Pancreas (tissue), 10 donors: Measurements from ENCODE around the gene TMEM271. TPM values are rescaled to one million over a fixed set of nuclear protein-coding genes. Genes with fewer than 3 reads are reported as not detected.

ENCODE experiments used
- ATAC-seq, 4 donors: fragments of 200-7000 bp; cut with Tn5 transposase; one replicate each; pipeline versions ENCODE4 v1.8.0 to v1.9.1; 2020; ENCODE audit warnings: mild to moderate bottlenecking in 4 of 4, moderate library complexity in 4 of 4
- DNase-seq, 6 donors: peaks; one replicate each; pipeline ENCODE4 v3.0.0-alpha.2; 2020
- FAIRE-seq: peaks from 2 replicates; lab custom pipeline; 2012; peaks lifted over from hg19 to GRCh38; lab: Jason Lieb, UNC
- H3K27ac ChIP-seq, 4 donors: fragments of 200-600 bp; sonication (generic); 1 replicate in 3 of 4; 2 replicates in 1 of 4; pipeline versions ENCODE4 v1.5.0 to v1.8.0; 2020
- H3K27me3 ChIP-seq, 4 donors: fragments of 200-600 bp; one replicate each; pipeline ENCODE4 v1.8.0; 2021
- H3K36me3 ChIP-seq, 3 donors: fragments of 200-600 bp; sonication (generic) in 1 of 3; one replicate each; pipeline versions ENCODE4 v1.5.0 to v1.8.0; 2020 to 2021
- H3K4me1 ChIP-seq, 3 donors: fragments of 200-600 bp; one replicate each; pipeline ENCODE4 v1.8.0; 2021
- H3K4me3 ChIP-seq, 4 donors: fragments of 200-600 bp; sonication (generic) in 2 of 4; one replicate each; pipeline versions ENCODE4 v1.5.0 to v1.8.0; 2020 to 2021
- H3K9me3 ChIP-seq, 4 donors: fragments of 200-600 bp; one replicate each; pipeline ENCODE4 v1.8.0; 2021
- WGBS, 2 donors: extraction: QIAGEN DNeasy Blood & Tissue Kit; methylation state at CpG; one replicate each; pipeline ENCODE4 v1.1.7; 2013; 5-methylcytosine and 5-hydroxymethylcytosine counted together
- intact Hi-C, 3 donors: fragments of 100-400 bp; cut with DNase I; formaldehyde crosslinking; loops; one replicate each; pipeline versions ENCODE4 v1.11.1 to v1.14.2; 2022
- polyA plus RNA-seq, 2 donors: library from polyadenylated mRNA; stranded (reverse); fragments of 200-250 nt; gene quantifications; one replicate each; pipeline ENCODE4 v1.2.3, GENCODE V29; 2013
- total RNA-seq, 6 donors: library from RNA; stranded (reverse); fragmentation: NEBNext Ultra II Directional in 4 of 6; extraction: Animal tissue kit (Norgen Biotek cat#: 25700) in 4 of 6; gene quantifications; one replicate each; pipeline versions ENCODE4 v1.2.1 to v1.2.4, GENCODE V29; 2021 to 2023
- TF ChIP-seq, protein P1 (sequence below), 4 donors: fragments of 200-600 bp; sonication (generic) in 3 of 4; IDR thresholded peaks; one replicate each; pipeline versions ENCODE4 v1.5.0 to v1.8.0; 2021; ENCODE audit warnings: antibody characterized with exemption in 4 of 4
- donor health status: healthy with polysubstance abuse.
- donor health status: DM: no; HTN: no; CAD: no; lungs with moderate emphysema.
- donor health status: DM: no; HTN: no; CAD: no.
- donor health status: control.
- donor health status: control.
- donor health status: Bipolar disorder and iron deficiency.
- donor health status: DM: yes; HTN: yes; CAD: no.
- donor health status: DM: no; HTN: no; CAD: no.
- donor health status: DM: no; HTN: no; CAD: no.
- donor health status: DM: yes; HTN: yes; CAD: no.

The TMEM271 gene
- total and polyA plus RNA-seq, 8 donors, result 0.04 to 0.35 (median 0.23) TPM; not detected in 2

DNA sequence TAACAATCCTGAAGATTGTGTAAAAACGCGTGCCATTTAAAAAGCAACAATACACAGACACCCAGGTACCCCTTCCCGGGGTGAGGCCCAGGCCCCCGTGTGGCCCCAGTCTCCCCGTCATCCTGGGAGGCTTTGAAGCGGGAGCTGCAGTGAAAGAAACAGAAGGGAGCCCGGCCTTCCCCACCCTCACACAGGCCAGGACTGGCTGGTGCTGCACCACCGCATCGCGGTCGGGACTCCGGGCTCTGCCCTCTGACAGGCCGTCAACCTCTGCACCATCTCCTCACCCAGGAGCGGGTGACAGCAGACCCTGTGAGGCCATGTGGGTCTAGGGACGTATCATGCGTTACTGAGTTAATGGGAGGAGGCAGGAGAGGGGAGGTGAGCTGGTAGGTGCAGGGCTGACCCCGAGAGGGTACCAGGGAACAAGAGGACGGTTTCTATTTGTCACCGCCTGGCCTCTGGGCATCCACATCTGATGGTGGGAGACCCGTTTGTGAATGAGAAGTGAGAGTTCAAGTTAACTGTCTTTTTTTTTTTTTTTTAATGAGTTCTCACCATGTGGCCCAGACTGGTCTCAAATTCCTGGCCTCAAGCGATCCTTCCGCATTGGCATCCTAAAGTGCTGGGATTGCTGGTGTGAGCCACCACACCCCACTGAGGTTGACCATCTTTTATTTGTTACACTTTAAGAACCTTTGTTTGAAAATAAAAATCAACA lies 49.7 kb downstream of the TMEM271 start:
- Histone ChIP-seq H3K27me3 (no peaks in the 10 kb centered on the region), H3K27ac (no peak overlapping the region), H3K4me1 (no peaks in the 10 kb centered on the region), H3K9me3 (no peaks in the 10 kb centered on the region), H3K4me3 (no peak overlapping the region), H3K36me3 (peaks cover 0 to 50% (median 11%) of the 10 kb centered on the region in 3 donors)
- FAIRE-seq, result no peak
- ATAC-seq, result no peak
- intact Hi-C loops, result no loop called here
- TF ChIP-seq, protein P1, sequence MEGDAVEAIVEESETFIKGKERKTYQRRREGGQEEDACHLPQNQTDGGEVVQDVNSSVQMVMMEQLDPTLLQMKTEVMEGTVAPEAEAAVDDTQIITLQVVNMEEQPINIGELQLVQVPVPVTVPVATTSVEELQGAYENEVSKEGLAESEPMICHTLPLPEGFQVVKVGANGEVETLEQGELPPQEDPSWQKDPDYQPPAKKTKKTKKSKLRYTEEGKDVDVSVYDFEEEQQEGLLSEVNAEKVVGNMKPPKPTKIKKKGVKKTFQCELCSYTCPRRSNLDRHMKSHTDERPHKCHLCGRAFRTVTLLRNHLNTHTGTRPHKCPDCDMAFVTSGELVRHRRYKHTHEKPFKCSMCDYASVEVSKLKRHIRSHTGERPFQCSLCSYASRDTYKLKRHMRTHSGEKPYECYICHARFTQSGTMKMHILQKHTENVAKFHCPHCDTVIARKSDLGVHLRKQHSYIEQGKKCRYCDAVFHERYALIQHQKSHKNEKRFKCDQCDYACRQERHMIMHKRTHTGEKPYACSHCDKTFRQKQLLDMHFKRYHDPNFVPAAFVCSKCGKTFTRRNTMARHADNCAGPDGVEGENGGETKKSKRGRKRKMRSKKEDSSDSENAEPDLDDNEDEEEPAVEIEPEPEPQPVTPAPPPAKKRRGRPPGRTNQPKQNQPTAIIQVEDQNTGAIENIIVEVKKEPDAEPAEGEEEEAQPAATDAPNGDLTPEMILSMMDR (IDR thresholded peaks at IDR 0.05), result no peak
- 92 to 94% methylated on average over 22 of the region's 22 CpGs for WGBS, 2 donors
- DNase-seq, result no peak

DNA sequence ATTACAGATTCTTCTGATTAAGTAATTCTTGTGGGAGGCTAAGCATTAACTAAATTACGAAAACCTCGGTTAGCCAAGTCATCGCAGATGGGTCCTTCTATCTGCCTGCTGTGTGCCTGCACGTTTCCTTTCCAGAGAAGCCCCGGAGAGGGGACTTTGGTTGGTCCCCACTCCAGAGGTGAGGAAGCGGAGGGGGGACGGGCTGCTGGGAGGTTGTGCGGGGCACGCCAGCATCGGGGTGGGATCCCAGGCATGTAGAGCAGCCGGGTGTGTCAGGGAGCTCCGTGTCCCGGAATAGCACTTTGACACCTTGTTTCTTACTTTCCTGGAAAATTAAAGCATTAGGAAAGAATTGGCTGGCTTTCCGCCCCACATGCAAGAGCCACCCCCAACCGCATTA lies 50.4 kb downstream of the TMEM271 start:
- Histone ChIP-seq H3K4me1 (no peaks in the 10 kb centered on the region), H3K4me3 (no peak overlapping the region), H3K27me3 (no peaks in the 10 kb centered on the region), H3K27ac (no peak overlapping the region), H3K9me3 (no peaks in the 10 kb centered on the region), H3K36me3 (peaks cover 0 to 44% (median 11%) of the 10 kb centered on the region in 3 donors)
- intact Hi-C loops, result no loop called here
- 96% methylated on average over 15 of the region's 15 CpGs for WGBS, 2 donors
- TF ChIP-seq, protein P1 (IDR thresholded peaks at IDR 0.05), result no peak
- DNase-seq, result no peak
- FAIRE-seq, result no peak
- ATAC-seq, result no peak

DNA sequence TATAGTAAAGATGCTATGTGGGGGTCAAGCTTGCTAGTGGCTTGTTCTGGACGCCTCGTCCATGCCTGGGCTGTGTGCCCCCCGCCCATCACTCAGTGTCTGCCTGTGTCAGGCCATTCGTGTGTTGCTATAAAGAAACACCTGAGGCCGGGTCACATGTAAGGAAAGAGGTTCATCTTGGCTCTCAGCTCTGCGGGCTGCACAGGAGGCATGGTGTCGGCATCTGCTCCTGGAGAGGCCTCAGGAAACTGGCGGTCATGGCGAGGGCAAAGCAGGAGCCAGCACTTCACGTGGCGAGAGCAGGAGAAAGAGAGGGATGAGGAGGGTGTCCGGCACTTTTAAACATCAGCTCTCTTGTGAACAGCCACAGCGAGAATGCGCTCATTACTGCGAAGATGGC lies 51.9 kb downstream of the TMEM271 start:
- Histone ChIP-seq H3K27me3 (no peaks in the 10 kb centered on the region), H3K4me1 (no peaks in the 10 kb centered on the region), H3K9me3 (no peaks in the 10 kb centered on the region), H3K36me3 (peaks cover 0 to 35% (median 11%) of the 10 kb centered on the region in 3 donors), H3K4me3 (no peak overlapping the region), H3K27ac (no peak overlapping the region)
- no peak for ATAC-seq
- 95 to 96% methylated on average over 15 of the region's 15 CpGs for WGBS, 2 donors
- no peak for FAIRE-seq
- TF ChIP-seq, protein P1 (IDR thresholded peaks at IDR 0.05), result no peak
- DNase-seq, result no peak
- intact Hi-C loops, result no loop called here

Other genes starting within 250 kb of the TMEM271 start
- 10 to 100 TPM in 1 of 6 donors, 1 to 10 TPM in 5; 6.8 to 14.0 (median 8.3) TPM for gene ZNF141, start 238.5 kb downstream of the TMEM271 start, total RNA-seq
- 1 to 10 TPM; 2.8 to 7.3 TPM for gene ZNF141, start 238.5 kb downstream of the TMEM271 start, polyA plus RNA-seq
- gene ZNF721, start 77.1 kb downstream of the TMEM271 start, total RNA-seq, result 10 to 100 TPM; 10.7 to 19.6 (median 13.8) TPM
- gene ZNF721, start 77.1 kb downstream of the TMEM271 start, polyA plus RNA-seq, result 1 to 10 TPM; 7.3 to 10.0 TPM
- 10 to 100 TPM; 15.4 to 32.7 (median 22.6) TPM for gene PIGG, start 77.1 kb downstream of the TMEM271 start, total RNA-seq
- gene PIGG, start 77.1 kb downstream of the TMEM271 start, polyA plus RNA-seq, result 10 to 100 TPM; 42.1 to 47.4 TPM
- 1 to 10 TPM; 1.5 to 6.6 (median 3.0) TPM for gene PDE6B, start 49.3 kb upstream of the TMEM271 start, total RNA-seq
- gene PDE6B, start 49.3 kb upstream of the TMEM271 start, polyA plus RNA-seq, result 1 to 10 TPM in 1 of 2 donors, under 1 TPM in 1; 0.99 to 3.0 TPM
- gene ATP5ME, start 98.0 kb upstream of the TMEM271 start, total RNA-seq, result 100 to 1,000 TPM in 5 of 6 donors, 10 to 100 TPM in 1; 88.4 to 131 (median 111) TPM
- gene ATP5ME, start 98.0 kb upstream of the TMEM271 start, polyA plus RNA-seq, result 100 to 1,000 TPM; 310 to 318 TPM
- 1 to 10 TPM; 4.0 to 9.0 (median 5.2) TPM for gene MYL5, start 98.2 kb upstream of the TMEM271 start, total RNA-seq
- 10 to 100 TPM; 19.4 to 29.3 TPM for gene MYL5, start 98.2 kb upstream of the TMEM271 start, polyA plus RNA-seq
- gene SLC49A3, start 112.9 kb upstream of the TMEM271 start, total RNA-seq, result 1 to 10 TPM; 3.3 to 9.0 (median 5.5) TPM
- 10 to 100 TPM; 14.3 to 20.8 TPM for gene SLC49A3, start 112.9 kb upstream of the TMEM271 start, polyA plus RNA-seq
- 10 to 100 TPM; 12.3 to 34.3 (median 14.3) TPM for gene PCGF3, start 129.5 kb upstream of the TMEM271 start, total RNA-seq
- 10 to 100 TPM; 43.3 to 66.8 TPM for gene PCGF3, start 129.5 kb upstream of the TMEM271 start, polyA plus RNA-seq
- gene CPLX1, start 249.8 kb upstream of the TMEM271 start, total RNA-seq, result 1 to 10 TPM in 3 of 6 donors, under 1 TPM in 3; 0.51 to 1.8 (median 0.89) TPM
- gene CPLX1, start 249.8 kb upstream of the TMEM271 start, polyA plus RNA-seq, result 1 to 10 TPM; 6.3 to 7.7 TPM